NCI-H1436 treated with DMSO at 0.1 percent for 48 hours (cell line): ENCODE measurements around the gene LOX.
"Not testable (repeated sequence)": the region's sequence is repeated elsewhere in the genome, so short reads cannot be mapped to it uniquely, and the experiment has no call there.

Source experiments
- DNase-seq: peaks from one replicate; lab custom pipeline; 2025; lab: John Stamatoyannopoulos, UW

Gene LOX

GRCh38 chr5:122099060-122099790 is 21.2 kb upstream of the LOX start:
- no peak for DNase-seq

GRCh38 chr5:122097391-122097790 is 19.3 kb upstream of the LOX start:
- no peak for DNase-seq

- no peak for DNase-seq
These were observed 17.1 kb upstream of the LOX start for GRCh38 chr5:122095158-122095557.

GRCh38 chr5:122094251-122094650 is 16.2 kb upstream of the LOX start:
- not testable (repeated sequence) for DNase-seq

- no peak for DNase-seq
These were observed 15.5 kb upstream of the LOX start for GRCh38 chr5:122093415-122094180.

- DNase-seq = no peak
These were observed 14.0 kb upstream of the LOX start for GRCh38 chr5:122091936-122092600.

GRCh38 chr5:122089096-122090013 is 11.3 kb upstream of the LOX start:
- DNase-seq = no peak

GRCh38 chr5:122085041-122085440 is 7.0 kb upstream of the LOX start:
- DNase-seq = no peak

- DNase-seq = no peak
These were observed 5.5 kb upstream of the LOX start for GRCh38 chr5:122083535-122083934.

GRCh38 chr5:122081541-122081940 is 3.5 kb upstream of the LOX start:
- no peak for DNase-seq

GRCh38 chr5:122077366-122078115 is 518 bp downstream of the LOX start:
- no peak for DNase-seq

- DNase-seq = no peak
These were observed 1.2 kb downstream of the LOX start for GRCh38 chr5:122076669-122077365.

- no peak for DNase-seq
These were observed 2.0 kb downstream of the LOX start for GRCh38 chr5:122076050-122076461.

- DNase-seq = no peak
These were observed 4.2 kb downstream of the LOX start for GRCh38 chr5:122073864-122074263.

GRCh38 chr5:122073018-122073417 is 5.0 kb downstream of the LOX start:
- DNase-seq = no peak

GRCh38 chr5:122067390-122067789 is 10.7 kb downstream of the LOX start:
- no peak for DNase-seq

GRCh38 chr5:122064992-122065391 is 13.1 kb downstream of the LOX start:
- DNase-seq = no peak

- DNase-seq = no peak
These were observed 14.2 kb downstream of the LOX start for GRCh38 chr5:122063836-122064235.

- DNase-seq = no peak
These were observed 15.9 kb downstream of the LOX start for GRCh38 chr5:122062205-122062604.

- DNase-seq = no peak
These were observed 21.1 kb downstream of the LOX start for GRCh38 chr5:122056913-122057312.

GRCh38 chr5:122054266-122054665 is 23.8 kb downstream of the LOX start:
- DNase-seq = no peak
